ENCODE results near the gene GRIK5.

Gene GRIK5

GRCh38 chr19:42005504-42005903 lies 64.5 kb downstream of the GRIK5 start:
- CTCF ChIA-PET: no interaction called here
- POLR2A ChIA-PET (ENCODE audit: low non-redundant PET): no interaction called here

GRCh38 chr19:42003506-42004294 lies 66.3 kb downstream of the GRIK5 start:
- CTCF ChIA-PET: no interaction called here
- DNase-seq (ENCODE audit: low spot score): no peak
- no peak overlapping the region for H3K27ac ChIP-seq
- POLR2A ChIA-PET (ENCODE audit: low non-redundant PET): no interaction called here
- TF ChIP-seq CTCF (conservative IDR thresholded peaks at IDR 0.05; ENCODE audit: low read depth): no peak

More at GRCh38 chr19:42005504-42005903, 64.5 kb downstream of the GRIK5 start:
- DNase-seq (ENCODE audit: low spot score): no peak
- no peak for TF ChIP-seq CTCF (conservative IDR thresholded peaks at IDR 0.05; ENCODE audit: low read depth)
- no peak overlapping the region for H3K27ac ChIP-seq

- DNase-seq (ENCODE audit: low spot score): no peak
- ChIA-PET CTCF (interaction anchor here (0.6 to 0.7 kb wide), 2 partner anchors 17 to 434 kb away, joined by 3 to 4 read pairs; no protein-coding TSS in a partner anchor), POLR2A (ENCODE audit: low non-redundant PET) (no interaction called here)
- TF ChIP-seq CTCF (conservative IDR thresholded peaks at IDR 0.05; ENCODE audit: low read depth): no peak
- H3K27ac ChIP-seq: no peak overlapping the region
Measured at GRCh38 chr19:41999878-42000208, 70.2 kb downstream of the GRIK5 start.

- no peak for DNase-seq (ENCODE audit: low spot score)
- CTCF ChIA-PET: interaction anchor here (0.6 to 0.7 kb wide), 4 partner anchors 29 to 435 kb away, joined by 4 to 5 read pairs (median 4); no protein-coding TSS in a partner anchor
- TF ChIP-seq CTCF (conservative IDR thresholded peaks at IDR 0.05; ENCODE audit: low read depth): no peak
- POLR2A ChIA-PET (ENCODE audit: low non-redundant PET): no interaction called here
- H3K27ac ChIP-seq: no peak overlapping the region
Measured at GRCh38 chr19:41999071-41999877, 70.7 kb downstream of the GRIK5 start.

GRCh38 chr19:41998246-41999020 lies 71.6 kb downstream of the GRIK5 start:
- H3K27ac ChIP-seq: no peak overlapping the region
- CTCF ChIA-PET: interaction anchor here (0.6 to 0.7 kb wide), 5 partner anchors 30 to 227 kb away, joined by 3 to 5 read pairs (median 4); no protein-coding TSS in a partner anchor
- DNase-seq (ENCODE audit: low spot score): peak; percentile 42
- peak; percentile 53 for TF ChIP-seq CTCF (conservative IDR thresholded peaks at IDR 0.05; ENCODE audit: low read depth)
- POLR2A ChIA-PET (ENCODE audit: low non-redundant PET): no interaction called here

- no peak overlapping the region for H3K27ac ChIP-seq
- no peak for TF ChIP-seq CTCF (conservative IDR thresholded peaks at IDR 0.05; ENCODE audit: low read depth)
- CTCF ChIA-PET: interaction anchor here (0.6 kb wide), 2 partner anchors 39 to 46 kb away, joined by 4 read pairs; no protein-coding TSS in a partner anchor
- no peak for DNase-seq (ENCODE audit: low spot score)
- POLR2A ChIA-PET (ENCODE audit: low non-redundant PET): no interaction called here
Measured at GRCh38 chr19:41997851-41998229, 72.2 kb downstream of the GRIK5 start.
